HG02981 (cell line): ENCODE results near the gene LIN54.
"Not testable (repeated sequence)": the region's sequence is repeated elsewhere in the genome, so short reads cannot be mapped to it uniquely, and the experiment has no call there.

Source experiments
- ATAC-seq: cut with Tn5 transposase; IDR thresholded peaks from one replicate; pipeline ENCODE4 v1.9.1; 2021; ENCODE audit warnings: mild to moderate bottlenecking, moderate library complexity; ENCODE audit not compliant: unreplicated experiment

Gene LIN54

DNA sequence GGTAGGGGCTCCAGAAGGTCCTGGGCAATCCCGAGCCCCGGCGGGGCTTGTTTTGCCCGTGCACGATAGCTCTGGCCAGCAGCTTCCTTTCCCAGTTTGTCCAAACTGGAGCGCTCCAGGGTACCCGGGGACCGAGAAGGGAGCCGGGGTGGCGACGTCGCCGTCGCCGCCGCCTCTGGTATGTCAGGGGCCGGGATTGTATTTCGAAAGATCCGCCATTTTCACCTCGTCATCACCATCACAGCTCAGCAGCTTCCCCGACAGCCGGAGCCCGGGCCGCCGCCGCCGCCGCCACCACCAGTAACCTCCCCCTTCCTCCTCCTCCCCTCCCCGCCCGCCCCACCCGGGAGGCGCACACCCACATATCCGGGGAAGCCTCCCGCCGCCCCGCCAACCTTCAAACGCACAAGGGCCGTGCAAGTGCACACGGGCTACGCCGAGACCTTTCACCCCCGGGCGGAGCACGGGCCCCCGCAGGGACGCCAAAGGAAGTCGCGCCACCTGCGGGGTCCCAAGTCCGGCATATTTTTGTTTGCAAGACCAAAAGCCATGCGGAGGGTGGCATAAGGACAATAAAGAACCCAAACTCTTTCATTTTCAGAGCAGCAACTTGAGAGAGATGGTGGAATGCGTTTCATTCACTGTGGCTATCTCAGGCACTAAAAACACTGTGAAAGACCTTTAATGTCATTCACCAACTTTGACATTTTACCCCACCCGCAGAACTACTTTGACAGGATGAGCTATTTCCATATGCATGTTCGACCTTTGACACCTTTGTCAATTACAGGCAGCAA, at the start of gene LIN54:
Gene LIN54, minus strand, starts transcription at position 302 of the 797 bp plus-strand sequence. CDS start 25,979 bp downstream, outside the sequence.
- ATAC-seq: peak; percentile 39

DNA sequence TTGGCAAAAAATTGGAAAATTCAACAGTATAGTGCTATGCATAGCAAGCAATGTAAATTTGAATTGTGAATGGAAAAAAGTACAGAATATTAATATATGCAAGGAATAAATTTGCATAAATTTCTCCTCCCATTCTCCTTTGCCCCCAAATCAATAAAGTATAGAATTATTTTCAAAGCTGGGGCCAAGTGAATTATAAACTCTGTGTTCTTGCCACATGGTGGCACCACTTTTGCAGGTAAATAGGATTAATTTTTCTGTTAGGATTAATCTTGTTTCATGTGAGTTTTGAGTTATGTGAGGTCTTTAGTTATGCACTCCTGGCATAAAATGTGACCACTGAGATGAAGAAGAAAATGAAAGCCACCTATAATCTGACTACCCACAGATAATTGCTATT, 44.3 kb upstream of the LIN54 start:
- ATAC-seq: no peak

DNA sequence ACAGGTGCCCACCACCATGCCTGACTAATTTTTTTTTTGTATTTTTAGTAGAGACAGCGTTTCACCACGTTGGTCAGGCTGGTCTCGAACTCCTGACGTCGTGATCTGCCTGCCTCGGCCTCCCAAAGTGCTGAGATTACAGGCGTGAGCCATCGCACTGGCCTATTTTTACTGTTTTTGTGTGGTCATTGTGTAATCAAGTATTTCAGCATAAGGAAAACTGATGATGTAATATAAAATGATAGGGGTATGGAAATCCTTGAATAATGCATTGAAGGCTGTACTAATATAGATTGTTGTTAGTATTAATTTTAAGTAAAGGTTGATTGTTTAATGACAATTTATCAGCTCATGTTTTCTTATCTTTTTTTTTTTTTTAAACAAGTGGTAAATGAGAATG, 38.2 kb upstream of the LIN54 start:
- ATAC-seq: not testable (repeated sequence)

DNA sequence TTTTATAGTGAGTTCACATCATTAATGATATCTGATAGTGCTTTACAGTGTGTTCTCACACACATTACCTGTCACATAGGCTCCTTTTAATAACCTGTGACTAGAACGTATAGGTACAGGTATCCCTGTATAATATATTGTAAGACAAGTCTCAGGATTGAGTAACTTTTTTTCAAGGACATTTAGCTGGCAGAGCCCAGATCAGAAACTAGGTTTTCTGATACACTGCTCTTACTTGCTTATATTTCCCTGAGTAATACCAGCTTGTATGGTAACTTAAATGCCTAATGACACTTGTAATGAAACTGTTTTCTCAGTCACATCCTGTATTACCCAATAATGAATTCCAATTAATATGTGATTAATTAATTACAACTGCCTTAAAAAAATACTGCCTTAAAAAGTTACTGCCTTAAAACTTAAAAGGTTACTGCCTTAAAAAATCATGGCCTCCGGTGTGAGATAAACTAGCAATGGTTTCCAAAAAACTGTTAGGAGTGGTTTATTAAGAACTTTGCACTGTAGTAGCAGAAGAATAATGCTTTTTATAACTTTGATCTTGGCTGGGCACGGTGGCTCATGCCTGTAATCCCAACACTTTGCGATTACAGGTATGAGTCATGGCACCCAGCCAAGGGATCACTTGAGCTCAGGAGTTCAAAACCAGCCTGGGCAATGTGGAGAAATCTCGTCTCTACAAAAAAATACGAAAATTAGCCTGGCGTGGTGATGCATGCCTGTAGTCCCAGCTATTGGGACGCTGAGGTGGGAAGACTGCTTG, 36.3 kb upstream of the LIN54 start:
- no peak for ATAC-seq

DNA sequence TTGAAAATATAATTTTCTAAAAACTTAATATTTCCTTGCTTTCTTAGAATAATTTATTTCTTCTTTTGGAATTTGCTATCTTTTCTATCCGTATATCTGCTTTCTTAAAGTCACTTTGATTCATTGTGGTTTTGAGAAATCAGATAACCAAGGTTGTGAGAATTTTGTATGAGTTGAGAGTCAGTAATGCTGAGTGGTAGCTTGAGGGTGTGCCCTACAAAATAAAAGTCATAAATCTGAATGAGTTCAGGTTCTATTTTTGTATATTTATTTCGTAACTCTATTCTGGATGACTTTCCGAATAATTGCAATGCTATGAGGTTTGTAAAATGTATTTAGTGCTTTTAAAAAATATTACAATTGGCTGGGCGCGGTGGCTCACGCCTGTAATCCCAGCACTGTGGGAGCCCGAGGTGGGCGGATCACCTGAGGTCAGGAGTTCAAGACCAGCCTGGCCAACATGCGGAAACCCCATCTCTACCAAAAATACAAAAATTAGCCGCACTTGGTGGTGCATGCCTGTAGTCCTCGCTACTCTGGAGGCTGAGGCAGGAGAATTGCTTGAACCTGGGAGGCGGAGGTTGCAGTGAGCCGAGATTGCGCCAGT, 33.3 kb upstream of the LIN54 start:
- no peak for ATAC-seq

DNA sequence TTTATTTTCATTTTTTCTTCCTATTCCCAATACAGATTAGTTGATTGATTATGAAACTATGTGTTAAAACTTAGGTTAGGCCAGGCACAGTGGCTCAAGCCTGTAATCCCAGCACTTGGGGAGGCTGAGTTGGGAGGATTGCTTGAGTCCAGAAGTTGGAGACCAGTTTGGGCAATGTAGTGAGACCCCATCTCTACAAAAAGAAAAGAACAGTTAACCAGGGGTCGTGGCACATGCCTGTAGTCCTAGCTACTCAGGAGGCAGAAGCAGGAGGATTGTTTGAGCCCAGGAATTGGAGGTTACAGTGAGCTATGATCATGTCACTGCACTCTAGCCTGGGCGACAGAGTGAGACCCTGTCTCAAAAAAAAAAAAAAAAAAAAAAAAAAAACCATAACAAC, 32.5 kb upstream of the LIN54 start:
- not testable (repeated sequence) for ATAC-seq

DNA sequence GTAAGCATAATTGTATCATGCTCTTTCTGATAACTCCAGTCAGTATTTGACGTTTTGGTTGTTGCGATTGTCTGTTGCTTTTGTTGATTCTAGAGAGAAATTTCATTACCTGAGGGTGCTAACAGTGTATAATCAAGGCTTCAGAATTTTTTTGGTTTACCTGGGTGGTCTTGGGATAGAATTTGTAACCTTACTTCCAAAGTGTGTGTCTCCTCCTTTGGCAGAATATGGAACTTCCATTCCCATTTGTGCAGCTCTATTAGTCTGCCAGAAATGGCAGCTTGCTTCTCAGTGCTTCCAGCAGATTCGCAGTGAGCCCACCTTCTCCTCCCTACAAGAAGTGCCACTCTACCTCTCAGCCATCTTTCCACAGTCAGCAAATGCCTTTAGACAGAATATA, 29.6 kb upstream of the LIN54 start:
- ATAC-seq: no peak

DNA sequence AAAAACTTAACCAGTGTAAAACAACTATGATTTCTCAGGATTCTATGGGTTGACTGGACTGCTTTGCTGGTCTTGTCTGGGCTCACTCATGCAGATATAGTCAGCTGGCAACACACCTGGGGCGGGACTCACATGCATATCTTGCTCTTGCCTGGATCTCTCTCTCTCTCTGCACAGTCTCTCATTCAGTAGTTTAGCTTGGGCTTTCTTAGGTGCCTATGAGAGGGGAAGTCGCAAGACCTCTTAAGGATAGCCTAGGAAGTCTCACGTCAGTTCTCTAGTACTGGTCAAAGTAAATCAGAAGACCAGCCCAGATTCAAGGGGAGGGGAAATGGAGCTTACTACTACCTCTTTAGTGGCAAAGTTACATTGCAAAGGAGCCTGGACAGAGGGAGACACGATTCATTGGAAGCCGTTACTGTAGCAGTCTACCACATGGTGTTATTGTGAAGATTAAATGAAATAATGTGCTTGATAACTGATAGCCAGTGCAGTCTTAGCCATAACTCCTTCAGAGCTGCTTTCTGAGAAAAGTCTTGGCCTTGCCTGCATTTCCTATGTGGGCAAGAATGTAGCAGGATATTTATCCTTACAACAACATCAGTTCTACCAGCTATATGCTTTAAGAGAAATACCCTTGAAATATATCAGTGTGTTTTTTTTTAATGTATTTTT, 26.5 kb upstream of the LIN54 start:
- ATAC-seq: no peak

DNA sequence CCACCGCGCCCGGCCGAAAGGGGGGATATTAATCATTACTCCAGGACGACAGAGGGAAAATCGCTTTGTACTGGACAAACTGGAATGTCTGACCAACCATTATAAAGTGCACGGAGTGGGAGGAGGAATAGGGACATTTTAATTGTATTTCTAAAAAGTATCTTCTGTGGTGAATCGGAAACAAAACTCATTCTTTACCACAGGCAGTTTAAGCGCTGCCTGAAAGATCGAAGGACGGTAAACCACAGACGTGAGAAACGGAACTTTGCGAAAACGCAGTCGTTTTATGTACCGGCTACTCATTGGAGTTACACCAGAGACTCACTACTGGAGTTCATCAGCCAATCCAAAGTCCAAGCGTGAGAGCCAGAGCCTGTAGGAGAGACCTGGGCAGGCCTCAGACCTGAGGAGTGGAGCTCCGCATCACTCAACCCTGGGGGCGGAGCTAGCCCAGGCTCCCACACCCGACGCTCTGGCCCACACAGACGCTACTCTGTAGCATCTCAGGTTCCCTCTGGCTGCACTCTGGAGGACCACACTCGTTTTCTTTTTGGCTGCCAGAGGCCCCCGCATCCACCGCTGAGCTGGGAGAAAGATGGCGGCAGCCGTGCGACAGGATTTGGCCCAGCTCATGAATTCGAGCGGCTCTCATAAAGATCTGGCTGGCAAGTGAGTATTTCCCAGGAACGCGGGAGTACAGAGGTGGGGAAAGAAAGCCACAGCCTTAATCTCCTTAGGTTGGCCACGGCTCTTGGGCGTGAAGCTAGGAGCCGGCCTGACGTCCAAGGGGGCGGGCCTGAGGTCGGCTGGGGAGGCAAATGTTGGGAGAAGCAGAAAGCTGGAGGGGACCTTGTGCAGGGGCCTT, 24.2 kb upstream of the LIN54 start, which contains the start of gene COPS4:
Gene COPS4, plus strand, starts transcription at position 554 of the 865 bp plus-strand sequence. Its CDS starts 42 bp downstream, at position 596.
- peak; percentile 99 for ATAC-seq

DNA sequence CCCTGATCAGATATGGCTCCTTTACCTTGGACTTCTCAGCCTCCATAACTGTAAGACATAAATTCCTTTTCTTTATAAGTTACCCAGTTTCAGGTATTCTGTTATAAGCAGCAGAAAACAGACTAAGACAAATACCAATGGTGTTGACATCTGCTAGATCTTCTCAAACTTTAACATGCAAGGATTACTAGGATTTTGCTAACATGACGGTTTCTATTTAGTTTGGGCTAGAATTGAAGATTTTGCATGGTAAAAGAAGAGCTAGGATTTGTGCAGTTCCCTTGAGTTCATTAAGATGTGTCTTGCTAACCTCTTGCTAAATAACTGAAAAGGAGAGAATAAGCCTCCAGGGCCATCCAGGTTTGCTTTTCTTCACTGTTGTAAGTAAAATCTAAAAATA, 19.1 kb upstream of the LIN54 start:
- no peak for ATAC-seq

DNA sequence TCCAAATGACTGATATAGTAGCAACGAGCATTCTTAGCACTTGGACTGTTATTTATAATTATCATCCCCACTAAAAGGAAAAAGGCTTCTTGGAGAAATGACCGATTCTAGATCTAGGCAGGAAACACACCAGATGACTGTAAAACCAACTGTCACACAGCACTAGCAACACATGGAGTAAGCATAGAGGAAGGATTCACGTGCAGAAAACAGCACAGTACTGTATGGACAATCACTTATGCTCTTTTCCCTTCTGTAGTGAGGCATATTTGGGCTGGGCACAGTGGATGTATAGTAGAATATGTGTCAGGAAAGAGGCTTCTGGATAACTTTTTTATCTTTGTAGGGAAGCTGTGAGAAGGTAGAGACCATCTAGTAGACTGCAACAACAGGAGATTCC, 18.4 kb upstream of the LIN54 start:
- ATAC-seq: no peak

DNA sequence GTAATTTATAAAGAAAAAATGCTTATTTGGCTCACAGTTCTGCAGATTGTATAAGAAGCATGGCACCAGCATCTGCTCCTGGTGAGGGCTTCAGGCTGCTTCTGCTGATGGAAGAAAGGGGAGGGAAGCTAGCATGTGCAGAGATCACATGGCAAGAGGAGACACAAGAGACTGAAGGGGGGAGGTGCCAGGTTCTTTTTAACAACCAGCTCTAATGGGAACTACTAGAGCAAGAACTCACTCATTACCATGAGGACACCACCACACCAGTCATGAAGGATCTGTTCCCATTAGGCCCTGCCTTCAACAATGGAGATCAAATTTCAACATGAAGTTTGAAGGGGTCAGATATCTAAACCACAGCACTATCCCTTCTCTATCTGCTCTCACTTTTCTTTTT, 14.9 kb upstream of the LIN54 start:
- no peak for ATAC-seq

DNA sequence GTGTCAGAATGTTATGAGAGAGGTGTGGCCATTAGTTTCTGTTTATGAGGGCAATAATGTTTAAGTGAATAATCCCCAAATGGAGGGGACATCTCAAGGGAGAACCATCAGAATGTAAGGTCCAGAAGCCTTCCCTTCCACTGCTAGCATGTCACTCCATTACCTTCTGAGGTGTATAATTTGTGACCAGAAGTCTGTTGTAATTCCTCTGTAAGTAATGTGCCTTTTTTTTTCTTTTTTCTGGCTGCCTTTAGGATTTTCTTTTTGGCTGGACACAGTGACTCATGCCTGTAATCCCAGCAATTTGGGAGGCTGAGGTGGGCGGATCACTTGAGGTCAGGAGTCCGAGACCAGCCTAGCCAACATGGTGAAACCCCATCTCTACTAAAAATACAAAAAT, 13.6 kb upstream of the LIN54 start:
- ATAC-seq: no peak

DNA sequence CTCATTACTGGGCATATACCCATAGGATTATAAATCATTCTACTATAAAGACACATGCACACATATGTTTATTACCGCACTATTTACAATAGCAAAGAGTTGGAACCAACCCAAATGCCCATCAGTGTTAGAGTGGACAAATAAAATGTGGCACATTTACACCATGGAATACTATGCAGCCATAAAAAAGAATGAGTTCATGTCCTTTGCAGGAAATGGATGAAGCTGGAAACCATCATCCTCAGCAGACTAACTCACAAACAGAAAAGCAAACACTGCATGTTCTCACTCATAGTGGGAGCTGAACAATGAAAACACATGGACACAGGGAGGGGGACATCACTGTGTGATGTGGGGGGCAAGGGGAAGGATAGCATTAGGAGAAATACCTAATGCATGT, 13.0 kb upstream of the LIN54 start:
- not testable (repeated sequence) for ATAC-seq

DNA sequence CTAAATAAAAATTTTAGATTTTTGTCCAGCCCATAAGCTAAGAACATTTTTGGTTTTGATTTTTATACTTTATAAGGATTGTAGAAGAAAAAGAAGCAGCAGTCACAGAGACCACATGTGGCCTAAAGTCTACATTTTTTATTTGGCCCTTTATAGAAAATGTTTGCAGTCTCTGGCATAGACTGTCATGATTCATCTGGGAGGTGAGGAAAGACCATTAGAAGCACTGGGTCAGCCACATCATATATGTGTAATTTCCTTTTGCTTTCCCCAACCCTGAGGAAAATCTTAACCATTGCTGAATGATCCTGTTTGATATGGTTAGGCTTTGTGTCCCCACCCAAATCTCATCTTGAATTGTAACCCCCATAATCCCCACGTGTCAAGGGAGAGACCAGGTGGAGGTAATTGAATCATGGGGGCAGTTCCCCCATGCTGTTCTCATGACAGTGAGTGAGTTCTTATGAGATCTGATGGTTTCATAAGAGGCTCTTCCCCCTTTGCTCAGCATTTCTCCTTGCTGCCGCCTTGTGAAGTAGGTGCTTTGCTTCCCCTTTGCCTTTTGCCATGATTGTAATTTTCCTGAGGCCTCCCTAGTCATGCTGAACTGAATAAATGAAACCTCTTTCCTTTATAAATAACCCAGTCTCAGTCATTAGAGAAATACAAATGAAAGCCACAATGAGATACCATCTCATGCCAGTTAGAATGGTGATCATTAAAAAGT, 12.3 kb upstream of the LIN54 start:
- ATAC-seq: no peak

DNA sequence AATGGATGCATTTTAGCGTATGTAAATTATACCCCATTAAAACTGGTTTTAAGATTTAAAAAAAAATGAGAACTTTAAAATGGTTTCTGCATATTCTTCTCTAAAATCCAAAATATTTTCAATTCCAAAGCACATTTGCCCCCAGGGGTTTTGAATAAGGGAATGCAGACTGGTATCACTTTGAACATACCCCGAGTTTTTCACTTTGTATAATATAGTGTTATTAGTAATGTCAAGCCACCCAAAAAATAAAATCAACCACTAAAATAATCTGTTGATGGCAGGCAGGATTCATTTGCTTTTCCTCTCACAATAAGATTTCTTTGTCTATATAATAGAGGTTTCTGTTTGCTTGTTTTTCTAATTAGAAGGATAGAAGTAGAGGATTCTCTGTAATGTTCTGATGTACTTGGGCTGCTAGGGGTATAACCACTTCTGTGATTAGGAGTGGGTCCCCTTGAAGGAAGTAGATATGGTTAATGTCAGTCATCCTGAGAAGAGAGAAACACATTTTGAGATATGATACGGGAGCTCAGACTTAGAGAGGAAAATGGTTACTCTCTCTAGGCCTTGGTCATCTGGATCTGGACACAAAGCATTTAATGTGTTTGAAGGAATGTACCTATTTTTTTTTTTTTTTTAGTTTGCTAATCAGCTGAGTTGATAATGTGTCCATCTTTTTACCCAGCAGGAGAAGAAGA, 9.3 kb upstream of the LIN54 start:
- no peak for ATAC-seq

DNA sequence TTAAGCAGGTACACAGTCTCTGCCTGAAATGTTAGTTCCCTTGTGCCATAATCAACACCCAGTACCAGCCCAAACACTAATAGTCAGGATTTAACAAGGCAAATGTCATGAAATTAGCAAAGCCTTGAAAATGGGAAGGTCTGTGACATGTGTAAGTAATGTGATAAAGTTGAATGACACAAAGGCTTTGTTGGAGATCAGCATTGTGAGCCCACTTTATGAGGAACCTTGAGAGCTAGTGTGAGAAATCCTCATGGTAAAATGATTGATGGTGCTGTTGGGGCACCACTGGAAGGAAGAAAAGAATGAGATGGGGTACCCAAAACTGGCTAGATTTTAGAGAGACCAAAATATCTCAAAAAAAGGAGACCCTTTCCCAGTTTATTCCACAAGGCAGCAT, 3.3 kb upstream of the LIN54 start:
- ATAC-seq: no peak

DNA sequence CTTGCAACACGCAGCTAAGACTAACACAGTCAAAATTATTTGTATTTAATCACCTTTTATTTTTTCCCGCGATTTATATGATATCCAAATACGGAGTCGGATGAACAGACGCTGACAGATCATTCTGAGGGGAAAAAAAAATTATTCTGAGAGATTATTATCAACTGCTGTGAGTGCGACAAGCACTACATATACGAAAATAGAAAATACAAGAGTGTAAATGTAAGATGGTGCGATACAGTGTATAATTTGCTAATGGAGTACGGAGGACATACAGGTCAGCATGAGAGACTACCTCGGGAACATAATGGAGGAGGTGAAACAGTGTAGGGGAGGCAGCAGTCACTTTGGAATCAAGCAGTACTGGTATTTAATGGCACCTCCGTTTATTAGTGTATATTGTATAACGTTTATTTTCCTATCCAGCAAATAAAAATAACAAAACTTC, 2.8 kb upstream of the LIN54 start:
- ATAC-seq: no peak
